CD4-positive, alpha-beta memory T cell (primary cell): ENCODE data around the gene SPAG16. TPM values are rescaled to one million over a fixed set of nuclear protein-coding genes. Genes with fewer than 3 reads are reported as not detected.

Experiments
- CTCF ChIA-PET: fragments of 350-600 bp; sonication (Branson Sonifier 250); formaldehyde crosslinking; loops from one replicate; lab custom pipeline; 2021; ENCODE audit warnings: inconsistent platforms; ENCODE audit not compliant: partially characterized antibody; lab: Charles Lee
- POLR2A ChIA-PET: fragments of 350-600 bp; sonication (Branson Sonifier 250); formaldehyde crosslinking; loops from one replicate; lab custom pipeline; 2021; ENCODE audit not compliant: partially characterized antibody; lab: Charles Lee
- DNase-seq, 5 donors: peaks; one replicate each; pipeline versions ENCODE4 v3.0.0 to v3.0.0-alpha.2; 2020 to 2022; ENCODE audit warnings: mixed read lengths in 1 of 5
- H3K27ac ChIP-seq: one replicate; pipeline ENCODE4 v1.7.0; 2013; ENCODE audit warnings: low read depth, low read length
- H3K27me3 ChIP-seq: 2 replicates; pipeline ENCODE4 v1.7.0; 2013; ENCODE audit warnings: mild to moderate bottlenecking, low read length, moderate library complexity; ENCODE audit not compliant: insufficient read depth
- H3K36me3 ChIP-seq: 2 replicates; pipeline ENCODE4 v1.7.0; 2013; ENCODE audit warnings: mild to moderate bottlenecking, low read length, moderate library complexity; ENCODE audit not compliant: insufficient read depth
- H3K4me1 ChIP-seq: 2 replicates; pipeline ENCODE4 v1.7.0; 2013; ENCODE audit warnings: mild to moderate bottlenecking, low read length, moderate library complexity; ENCODE audit not compliant: insufficient read depth
- H3K4me3 ChIP-seq, 2 donors: one replicate each; pipeline ENCODE4 v1.7.0; 2013; ENCODE audit warnings: low read length in 2 of 2, mild to moderate bottlenecking in 1 of 2
- H3K9me3 ChIP-seq, 2 donors: one replicate each; pipeline ENCODE4 v1.7.0; 2013; ENCODE audit warnings: low read length in 2 of 2, control low read depth in 1 of 2; ENCODE audit not compliant: control insufficient read depth in 1 of 2
- H3K27ac Mint-ChIP-seq, 7 donors: one replicate each; pipeline ENCODE4 v1.8.0; 2020 to 2021; ENCODE audit warnings: mixed read lengths in 7 of 7, mild to moderate bottlenecking in 6 of 7, inconsistent platforms in 3 of 7, moderate library complexity in 3 of 7
- H3K27me3 Mint-ChIP-seq, 2 donors: one replicate each; pipeline ENCODE4 v1.8.0; 2020 to 2021; ENCODE audit warnings: mixed read lengths in 2 of 2
- H3K36me3 Mint-ChIP-seq, 2 donors: one replicate each; pipeline ENCODE4 v1.8.0; 2020 to 2021; ENCODE audit warnings: mixed read lengths in 2 of 2, inconsistent platforms in 1 of 2, mild to moderate bottlenecking in 1 of 2
- H3K4me1 Mint-ChIP-seq, 4 donors: one replicate each; pipeline ENCODE4 v1.8.0; 2020 to 2021; ENCODE audit warnings: mixed read lengths in 4 of 4, mild to moderate bottlenecking in 1 of 4
- H3K4me3 Mint-ChIP-seq, 8 donors: one replicate each; pipeline ENCODE4 v1.8.0; 2020 to 2021; ENCODE audit warnings: mixed read lengths in 8 of 8, mild to moderate bottlenecking in 7 of 8, moderate library complexity in 6 of 8, inconsistent platforms in 3 of 8
- H3K9me3 Mint-ChIP-seq, 8 donors: one replicate each; pipeline ENCODE4 v1.8.0; 2020 to 2021; ENCODE audit warnings: mixed read lengths in 8 of 8, mild to moderate bottlenecking in 5 of 8, inconsistent platforms in 3 of 8, moderate library complexity in 1 of 8
- intact Hi-C: fragments of 100-400 bp; cut with micrococcal nuclease; formaldehyde crosslinking; loops from one replicate; pipeline ENCODE4 v1.15.1; 2023
- polyA plus RNA-seq, 2 donors: library from polyadenylated mRNA; unstranded; fragments of 300-500 nt; fragmentation: Illumina TruSeq; gene quantifications; one replicate each; pipeline ENCODE4 v1.2.3, GENCODE V29; 2021
- total RNA-seq, 2 experiments: library from RNA; stranded (reverse); gene quantifications; one replicate each; pipeline ENCODE4 v1.2.3, GENCODE V29; 2021

SPAG16 gene
- total and polyA plus RNA-seq, 4 experiments from 2014 or later = 6.3 to 21.7 (median 11.2) TPM

GRCh38 chr2:214014551-214015220, 730.4 kb downstream of the SPAG16 start:
- H3K27ac Mint-ChIP-seq = no peak overlapping the region
- CTCF ChIA-PET = no interaction called here
- H3K4me1 Mint-ChIP-seq = no peaks in the 10 kb centered on the region
- Histone ChIP-seq H3K4me1 (no peaks in the 10 kb centered on the region), H3K27ac (no peak overlapping the region), H3K4me3 (no peak overlapping the region), H3K9me3 (no peaks in the 10 kb centered on the region), H3K27me3 (no peaks in the 10 kb centered on the region), H3K36me3 (no peaks in the 10 kb centered on the region)
- H3K27me3 Mint-ChIP-seq = peaks cover 0 to 2% of the 10 kb centered on the region in 2 donors
- intact Hi-C loops = no loop called here
- no peaks in the 10 kb centered on the region for H3K36me3 Mint-ChIP-seq
- no peak for DNase-seq
- H3K9me3 Mint-ChIP-seq = peaks cover 0 to 4% (median 2%) of the 10 kb centered on the region in 8 donors
- no peak overlapping the region for H3K4me3 Mint-ChIP-seq
- POLR2A ChIA-PET = no interaction called here

- H3K4me1 Mint-ChIP-seq = no peaks in the 10 kb centered on the region
- Histone ChIP-seq H3K9me3 (no peaks in the 10 kb centered on the region), H3K36me3 (no peaks in the 10 kb centered on the region), H3K27me3 (no peaks in the 10 kb centered on the region), H3K27ac (no peak overlapping the region), H3K4me3 (no peak overlapping the region), H3K4me1 (no peaks in the 10 kb centered on the region)
- intact Hi-C loops = no loop called here
- H3K4me3 Mint-ChIP-seq = no peak overlapping the region
- CTCF ChIA-PET = no interaction called here
- no peak for DNase-seq
- no peaks in the 10 kb centered on the region for H3K36me3 Mint-ChIP-seq
- POLR2A ChIA-PET = no interaction called here
- H3K27ac Mint-ChIP-seq = no peak overlapping the region
- peaks cover 0 to 2% of the 10 kb centered on the region in 2 donors for H3K27me3 Mint-ChIP-seq
- H3K9me3 Mint-ChIP-seq = peaks cover 0 to 4% (median under 1%) of the 10 kb centered on the region in 8 donors
Observed at GRCh38 chr2:214019229-214019972, 735.1 kb downstream of the SPAG16 start.

GRCh38 chr2:214019973-214020345, 735.7 kb downstream of the SPAG16 start:
- ChIA-PET CTCF (no interaction called here), POLR2A (no interaction called here)
- no peaks in the 10 kb centered on the region for H3K36me3 Mint-ChIP-seq
- Histone ChIP-seq H3K27me3 (no peaks in the 10 kb centered on the region), H3K4me3 (no peak overlapping the region), H3K9me3 (no peaks in the 10 kb centered on the region), H3K36me3 (no peaks in the 10 kb centered on the region), H3K4me1 (no peaks in the 10 kb centered on the region), H3K27ac (no peak overlapping the region)
- no peak overlapping the region for H3K27ac Mint-ChIP-seq
- no peak overlapping the region for H3K4me3 Mint-ChIP-seq
- DNase-seq = no peak
- H3K27me3 Mint-ChIP-seq = peaks cover 0 to 2% of the 10 kb centered on the region in 2 donors
- intact Hi-C loops = no loop called here
- peaks cover 0 to 4% (median 0%) of the 10 kb centered on the region in 8 donors for H3K9me3 Mint-ChIP-seq
- H3K4me1 Mint-ChIP-seq = no peaks in the 10 kb centered on the region

- Histone ChIP-seq H3K9me3 (no peaks in the 10 kb centered on the region), H3K4me1 (no peaks in the 10 kb centered on the region), H3K4me3 (no peak overlapping the region), H3K27ac (no peak overlapping the region), H3K27me3 (no peaks in the 10 kb centered on the region), H3K36me3 (no peaks in the 10 kb centered on the region)
- H3K27me3 Mint-ChIP-seq = no peaks in the 10 kb centered on the region
- peaks cover 0 to 9% (median 2%) of the 10 kb centered on the region in 8 donors for H3K9me3 Mint-ChIP-seq
- no peak overlapping the region for H3K27ac Mint-ChIP-seq
- H3K4me1 Mint-ChIP-seq = no peaks in the 10 kb centered on the region
- intact Hi-C loops = no loop called here
- CTCF ChIA-PET = no interaction called here
- POLR2A ChIA-PET = no interaction called here
- no peak for DNase-seq
- H3K4me3 Mint-ChIP-seq = no peak overlapping the region
- no peaks in the 10 kb centered on the region for H3K36me3 Mint-ChIP-seq
Observed at GRCh38 chr2:214029190-214029589, 744.9 kb downstream of the SPAG16 start.

- intact Hi-C loops = no loop called here
Observed at GRCh38 chr2:214031566-214031965, 747.3 kb downstream of the SPAG16 start.

GRCh38 chr2:214034417-214034816, 750.2 kb downstream of the SPAG16 start:
- no peak overlapping the region for H3K27ac ChIP-seq
- no peak overlapping the region for H3K27ac Mint-ChIP-seq
- no peaks in the 10 kb centered on the region for H3K9me3 ChIP-seq
- H3K4me3 ChIP-seq = no peak overlapping the region
- H3K4me1 Mint-ChIP-seq = no peaks in the 10 kb centered on the region
- no peak overlapping the region for H3K4me3 Mint-ChIP-seq
- no peaks in the 10 kb centered on the region for H3K27me3 ChIP-seq
- ChIA-PET CTCF (no interaction called here), POLR2A (no interaction called here)
- H3K4me1 ChIP-seq = no peaks in the 10 kb centered on the region
- no peaks in the 10 kb centered on the region for H3K27me3 Mint-ChIP-seq
- intact Hi-C loops = no loop called here
- peaks cover 0 to 4% (median 2%) of the 10 kb centered on the region in 8 donors for H3K9me3 Mint-ChIP-seq
- H3K36me3 Mint-ChIP-seq = no peaks in the 10 kb centered on the region
- H3K36me3 ChIP-seq = no peaks in the 10 kb centered on the region
- DNase-seq = no peak

More at GRCh38 chr2:214031566-214031965, 747.3 kb downstream of the SPAG16 start:
- ChIA-PET CTCF (no interaction called here), POLR2A (no interaction called here)
- Mint-ChIP-seq H3K36me3 (no peaks in the 10 kb centered on the region), H3K4me1 (no peaks in the 10 kb centered on the region), H3K4me3 (no peak overlapping the region), H3K27ac (no peak overlapping the region), H3K9me3 (peaks cover 0 to 9% (median 3%) of the 10 kb centered on the region in 8 donors), H3K27me3 (no peaks in the 10 kb centered on the region)
- no peak overlapping the region for H3K4me3 ChIP-seq
- no peaks in the 10 kb centered on the region for H3K9me3 ChIP-seq
- H3K27me3 ChIP-seq = no peaks in the 10 kb centered on the region
- H3K4me1 ChIP-seq = no peaks in the 10 kb centered on the region
- no peaks in the 10 kb centered on the region for H3K36me3 ChIP-seq
- DNase-seq = no peak
- no peak overlapping the region for H3K27ac ChIP-seq

GRCh38 chr2:214035091-214035852, 751.0 kb downstream of the SPAG16 start:
- DNase-seq = no peak
- intact Hi-C loops = no loop called here
- Mint-ChIP-seq H3K27me3 (no peaks in the 10 kb centered on the region), H3K36me3 (no peaks in the 10 kb centered on the region), H3K9me3 (peaks cover 0 to 9% (median 4%) of the 10 kb centered on the region in 8 donors), H3K27ac (no peak overlapping the region), H3K4me3 (no peak overlapping the region), H3K4me1 (no peaks in the 10 kb centered on the region)
- ChIA-PET POLR2A (no interaction called here), CTCF (no interaction called here)
- Histone ChIP-seq H3K27ac (no peak overlapping the region), H3K4me3 (no peak overlapping the region), H3K4me1 (no peaks in the 10 kb centered on the region), H3K27me3 (no peaks in the 10 kb centered on the region), H3K36me3 (no peaks in the 10 kb centered on the region), H3K9me3 (no peaks in the 10 kb centered on the region)
